Effector memory CD8-positive, alpha-beta T cell (primary cell): ENCODE measurements around the gene DYNLRB2.
A peak's percentile ranks its signal among the peaks of the same experiment; 100 is the strongest.

ENCODE experiments used
- ATAC-seq: fragments of 150-1000 bp; cut with Tn5 transposase; replicated peaks from 2 replicates; pipeline ENCODE4 v1.10.0; 2021; ENCODE audit warnings: mild to moderate bottlenecking, moderate library complexity
- DNase-seq, 3 experiments: peaks; one replicate each; pipeline ENCODE4 v3.0.0; 2021
- H3K27ac Mint-ChIP-seq, 2 donors: one replicate each; pipeline ENCODE4 v1.8.0; 2022; ENCODE audit warnings: mild to moderate bottlenecking in 2 of 2, mixed read lengths in 2 of 2, moderate library complexity in 2 of 2
- H3K27me3 Mint-ChIP-seq, 2 donors: one replicate each; pipeline ENCODE4 v1.8.0; 2022; ENCODE audit warnings: mixed read lengths in 2 of 2
- H3K36me3 Mint-ChIP-seq: one replicate; pipeline ENCODE4 v1.8.0; 2022; ENCODE audit warnings: mild to moderate bottlenecking, moderate library complexity, mixed read lengths; ENCODE audit not compliant: insufficient read depth
- H3K4me1 Mint-ChIP-seq, 2 donors: one replicate each; pipeline ENCODE4 v1.8.0; 2022; ENCODE audit warnings: low read depth in 2 of 2, mixed read lengths in 2 of 2
- H3K4me3 Mint-ChIP-seq, 2 donors: one replicate each; pipeline ENCODE4 v1.8.0; 2022; ENCODE audit warnings: mild to moderate bottlenecking in 2 of 2, mixed read lengths in 2 of 2, moderate library complexity in 2 of 2
- H3K9me3 Mint-ChIP-seq, 2 donors: one replicate each; pipeline ENCODE4 v1.8.0; 2022; ENCODE audit warnings: mixed read lengths in 2 of 2
- total RNA-seq, 9 experiments: gene quantifications; one replicate each; lab custom pipeline; 2026; lab: John Stamatoyannopoulos, UW

Gene DYNLRB2
- total RNA-seq: 0 to 0.32 (median 0.10) reads per million in 9 experiments

GRCh38 chr16:80540516-80541305 lies at the start of gene DYNLRB2:
Gene DYNLRB2 (plus strand): TSS chr16:80540993. CDS start chr16:80541077, 84 bp downstream.
- DNase-seq: peak; percentile 85 to 89 (median 88)
- H3K36me3 Mint-ChIP-seq: peaks cover 12% of the 10 kb centered on the region
- peaks cover 0 to 3% of the 10 kb centered on the region in 2 donors for H3K27me3 Mint-ChIP-seq
- peak; percentile 94 for ATAC-seq
- H3K4me1 Mint-ChIP-seq: peaks cover 15 to 18% of the 10 kb centered on the region in 2 donors
- peaks cover 0 to 2% of the 10 kb centered on the region in 2 donors for H3K9me3 Mint-ChIP-seq
- H3K4me3 Mint-ChIP-seq: peak within 1 kb of the TSS; percentile 92 to 99
- H3K27ac Mint-ChIP-seq: peak within 1 kb of the TSS; percentile 99 to 100

GRCh38 chr16:80500116-80500859 lies 40.5 kb upstream of the DYNLRB2 start:
- no peak for ATAC-seq
- Mint-ChIP-seq H3K9me3 (no peaks in the 10 kb centered on the region), H3K4me3 (no peak overlapping the region), H3K27ac (no peak overlapping the region), H3K36me3 (no peaks in the 10 kb centered on the region), H3K4me1 (no peaks in the 10 kb centered on the region), H3K27me3 (peaks cover 0 to 33% of the 10 kb centered on the region in 2 donors)
- no peak for DNase-seq

- no peak overlapping the region for H3K4me3 Mint-ChIP-seq
- H3K36me3 Mint-ChIP-seq: no peaks in the 10 kb centered on the region
- no peaks in the 10 kb centered on the region for H3K4me1 Mint-ChIP-seq
- no peak for ATAC-seq
- H3K27me3 Mint-ChIP-seq: peaks cover 0 to 26% of the 10 kb centered on the region in 2 donors
- no peak overlapping the region for H3K27ac Mint-ChIP-seq
- no peak for DNase-seq
- no peaks in the 10 kb centered on the region for H3K9me3 Mint-ChIP-seq
These were observed 39.8 kb upstream of the DYNLRB2 start for GRCh38 chr16:80500961-80501525.

- no peak for ATAC-seq
- no peak for DNase-seq
- no peak overlapping the region for H3K4me3 Mint-ChIP-seq
- peaks cover 7 to 30% of the 10 kb centered on the region in 2 donors for H3K27me3 Mint-ChIP-seq
- H3K36me3 Mint-ChIP-seq: peaks cover 3% of the 10 kb centered on the region
- no peak overlapping the region for H3K27ac Mint-ChIP-seq
- no peaks in the 10 kb centered on the region for H3K4me1 Mint-ChIP-seq
- no peaks in the 10 kb centered on the region for H3K9me3 Mint-ChIP-seq
These were observed 37.7 kb upstream of the DYNLRB2 start for GRCh38 chr16:80503107-80503506.

GRCh38 chr16:80507538-80507937 lies 33.3 kb upstream of the DYNLRB2 start:
- Mint-ChIP-seq H3K4me3 (no peak overlapping the region), H3K9me3 (no peaks in the 10 kb centered on the region)

GRCh38 chr16:80509872-80510271 lies 30.9 kb upstream of the DYNLRB2 start:
- H3K36me3 Mint-ChIP-seq: peaks cover 3% of the 10 kb centered on the region
- DNase-seq (no peak), ATAC-seq (no peak)
- no peaks in the 10 kb centered on the region for H3K4me1 Mint-ChIP-seq
- no peak overlapping the region for H3K4me3 Mint-ChIP-seq
- no peaks in the 10 kb centered on the region for H3K9me3 Mint-ChIP-seq
- peaks cover 24 to 68% of the 10 kb centered on the region in 2 donors for H3K27me3 Mint-ChIP-seq
- no peak overlapping the region for H3K27ac Mint-ChIP-seq

More at GRCh38 chr16:80507538-80507937, 33.3 kb upstream of the DYNLRB2 start:
- ATAC-seq (no peak), DNase-seq (no peak)
- Mint-ChIP-seq H3K36me3 (peaks cover 3% of the 10 kb centered on the region), H3K27ac (no peak overlapping the region), H3K4me1 (no peaks in the 10 kb centered on the region), H3K27me3 (peaks cover 19 to 50% of the 10 kb centered on the region in 2 donors)

GRCh38 chr16:80511824-80512592 lies 28.8 kb upstream of the DYNLRB2 start:
- Mint-ChIP-seq H3K27ac (no peak overlapping the region), H3K36me3 (peaks cover under 1% of the 10 kb centered on the region), H3K27me3 (peaks cover 24 to 68% of the 10 kb centered on the region in 2 donors), H3K9me3 (no peaks in the 10 kb centered on the region), H3K4me1 (no peaks in the 10 kb centered on the region), H3K4me3 (no peak overlapping the region)
- no peak for ATAC-seq
- no peak for DNase-seq

GRCh38 chr16:80512593-80512853 lies 28.3 kb upstream of the DYNLRB2 start:
- Mint-ChIP-seq H3K36me3 (no peaks in the 10 kb centered on the region), H3K9me3 (no peaks in the 10 kb centered on the region), H3K4me3 (no peak overlapping the region), H3K27ac (no peak overlapping the region), H3K27me3 (peaks cover 22 to 63% of the 10 kb centered on the region in 2 donors), H3K4me1 (no peaks in the 10 kb centered on the region)
- no peak for DNase-seq
- ATAC-seq: no peak

- Mint-ChIP-seq H3K4me3 (no peak overlapping the region), H3K27ac (no peak overlapping the region), H3K27me3 (peaks cover 16 to 34% of the 10 kb centered on the region in 2 donors), H3K4me1 (peaks cover 10 to 14% of the 10 kb centered on the region in 2 donors), H3K36me3 (no peaks in the 10 kb centered on the region), H3K9me3 (no peaks in the 10 kb centered on the region)
- no peak for ATAC-seq
- no peak for DNase-seq
These were observed 25.4 kb upstream of the DYNLRB2 start for GRCh38 chr16:80515374-80515773.

GRCh38 chr16:80517846-80518245 lies 22.9 kb upstream of the DYNLRB2 start:
- Mint-ChIP-seq H3K36me3 (no peaks in the 10 kb centered on the region), H3K4me1 (peaks cover 10 to 14% of the 10 kb centered on the region in 2 donors)

GRCh38 chr16:80518436-80518835 lies 22.4 kb upstream of the DYNLRB2 start:
- DNase-seq (peak; percentile 7 to 23 (median 12)), ATAC-seq (peak; percentile 92)
- H3K27me3 Mint-ChIP-seq: peaks cover 5 to 14% of the 10 kb centered on the region in 2 donors
- H3K4me1 Mint-ChIP-seq: peaks cover 10 to 14% of the 10 kb centered on the region in 2 donors
- no peaks in the 10 kb centered on the region for H3K9me3 Mint-ChIP-seq
- peak overlapping the region in 1 of 2 donors; percentile 44 for H3K27ac Mint-ChIP-seq
- peak overlapping the region; percentile 66 to 70 for H3K4me3 Mint-ChIP-seq
- H3K36me3 Mint-ChIP-seq: no peaks in the 10 kb centered on the region

More at GRCh38 chr16:80517846-80518245, 22.9 kb upstream of the DYNLRB2 start:
- Mint-ChIP-seq H3K9me3 (no peaks in the 10 kb centered on the region), H3K27me3 (peaks cover 10 to 20% of the 10 kb centered on the region in 2 donors), H3K4me3 (peak overlapping the region in 1 of 2 donors; percentile 70), H3K27ac (no peak overlapping the region)
- no peak for ATAC-seq
- no peak for DNase-seq

GRCh38 chr16:80519189-80519588 lies 21.6 kb upstream of the DYNLRB2 start:
- peaks cover 5 to 7% of the 10 kb centered on the region in 2 donors for H3K27me3 Mint-ChIP-seq
- peaks cover 10 to 14% of the 10 kb centered on the region in 2 donors for H3K4me1 Mint-ChIP-seq
- no peaks in the 10 kb centered on the region for H3K9me3 Mint-ChIP-seq
- peak overlapping the region in 1 of 2 donors; percentile 44 for H3K27ac Mint-ChIP-seq
- no peaks in the 10 kb centered on the region for H3K36me3 Mint-ChIP-seq
- DNase-seq (no peak), ATAC-seq (peak; percentile 23)
- H3K4me3 Mint-ChIP-seq: peak overlapping the region; percentile 66 to 70

GRCh38 chr16:80525420-80525819 lies 15.4 kb upstream of the DYNLRB2 start:
- Mint-ChIP-seq H3K4me3 (no peak overlapping the region), H3K4me1 (no peaks in the 10 kb centered on the region), H3K27ac (no peak overlapping the region), H3K27me3 (no peaks in the 10 kb centered on the region), H3K36me3 (no peaks in the 10 kb centered on the region), H3K9me3 (no peaks in the 10 kb centered on the region)
- ATAC-seq (no peak), DNase-seq (no peak)
